GM12874 (cell line): ENCODE measurements around the gene NRP2.

Source experiments
- TF ChIP-seq, protein P1 (sequence below): IDR thresholded peaks from 2 replicates; pipeline ENCODE4 v1.5.1; 2011; ENCODE audit warnings: low read depth, mild to moderate bottlenecking, control low read depth, low read length, moderate library complexity; ENCODE audit not compliant: insufficient read depth

NRP2 gene

DNA sequence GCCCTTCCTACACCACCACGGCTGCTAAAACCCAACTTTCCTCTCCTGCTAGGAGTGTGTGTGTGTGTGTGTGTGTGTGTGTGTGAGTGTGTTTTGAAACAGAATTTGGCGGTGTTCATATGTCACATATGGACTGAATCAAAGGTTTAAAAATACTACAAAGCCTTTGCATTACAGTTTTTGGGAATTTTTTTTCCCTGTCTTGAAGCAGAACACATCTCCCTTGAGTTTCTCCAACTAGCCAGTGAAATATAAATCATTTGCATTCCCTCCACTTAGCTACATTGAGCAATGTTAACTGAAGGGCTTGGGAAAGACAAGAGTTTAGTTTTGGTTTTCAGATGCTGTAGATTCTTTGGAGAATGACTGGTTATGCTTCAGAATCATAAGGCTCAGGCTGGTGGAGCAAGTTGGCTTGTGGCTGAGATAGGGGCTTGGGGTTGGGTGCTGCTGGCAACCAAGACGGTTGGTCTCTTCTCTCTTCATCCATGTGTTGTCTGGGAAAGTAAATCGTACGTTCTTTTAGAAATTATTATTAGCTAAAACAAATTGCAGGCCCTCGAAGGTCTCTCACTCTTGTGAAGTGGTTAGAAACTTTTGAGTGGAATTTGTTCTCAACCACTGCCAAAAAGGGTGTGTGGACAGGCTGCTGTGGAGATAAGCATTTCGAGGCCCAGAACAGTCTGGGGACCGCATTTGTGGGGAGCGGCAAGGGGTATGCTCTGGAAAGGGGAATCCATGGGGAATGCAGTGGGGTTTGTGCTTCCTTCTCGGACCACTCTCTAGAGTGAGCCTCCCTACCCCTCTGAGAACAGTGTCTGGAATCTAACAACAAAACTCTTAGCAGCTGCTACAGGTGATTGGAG, 1.4 kb downstream of the NRP2 start:
- TF ChIP-seq, protein P1, sequence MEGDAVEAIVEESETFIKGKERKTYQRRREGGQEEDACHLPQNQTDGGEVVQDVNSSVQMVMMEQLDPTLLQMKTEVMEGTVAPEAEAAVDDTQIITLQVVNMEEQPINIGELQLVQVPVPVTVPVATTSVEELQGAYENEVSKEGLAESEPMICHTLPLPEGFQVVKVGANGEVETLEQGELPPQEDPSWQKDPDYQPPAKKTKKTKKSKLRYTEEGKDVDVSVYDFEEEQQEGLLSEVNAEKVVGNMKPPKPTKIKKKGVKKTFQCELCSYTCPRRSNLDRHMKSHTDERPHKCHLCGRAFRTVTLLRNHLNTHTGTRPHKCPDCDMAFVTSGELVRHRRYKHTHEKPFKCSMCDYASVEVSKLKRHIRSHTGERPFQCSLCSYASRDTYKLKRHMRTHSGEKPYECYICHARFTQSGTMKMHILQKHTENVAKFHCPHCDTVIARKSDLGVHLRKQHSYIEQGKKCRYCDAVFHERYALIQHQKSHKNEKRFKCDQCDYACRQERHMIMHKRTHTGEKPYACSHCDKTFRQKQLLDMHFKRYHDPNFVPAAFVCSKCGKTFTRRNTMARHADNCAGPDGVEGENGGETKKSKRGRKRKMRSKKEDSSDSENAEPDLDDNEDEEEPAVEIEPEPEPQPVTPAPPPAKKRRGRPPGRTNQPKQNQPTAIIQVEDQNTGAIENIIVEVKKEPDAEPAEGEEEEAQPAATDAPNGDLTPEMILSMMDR, result no peak

DNA sequence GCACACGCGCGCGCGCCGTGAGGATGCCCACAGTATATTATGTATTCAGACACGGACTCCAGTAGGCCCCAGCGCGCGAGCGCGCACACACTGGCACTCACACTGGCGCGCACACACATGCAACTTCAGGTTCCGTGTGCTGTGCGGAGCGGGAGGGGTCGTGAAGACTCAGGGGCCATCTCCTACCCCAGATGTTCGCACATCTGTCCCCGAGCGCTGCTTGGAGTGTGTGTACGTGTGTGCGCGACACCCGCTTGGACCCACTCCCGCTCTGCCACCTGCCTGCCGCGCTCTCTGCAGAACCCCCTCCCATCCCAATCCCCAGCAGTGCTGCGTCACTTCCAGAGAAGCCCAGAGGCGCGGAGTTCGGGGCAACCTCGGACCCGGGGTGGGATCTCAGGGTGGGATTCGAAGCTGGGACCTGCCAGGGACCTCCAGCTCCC, 2.6 kb downstream of the NRP2 start:
- TF ChIP-seq, protein P1, result no peak

DNA sequence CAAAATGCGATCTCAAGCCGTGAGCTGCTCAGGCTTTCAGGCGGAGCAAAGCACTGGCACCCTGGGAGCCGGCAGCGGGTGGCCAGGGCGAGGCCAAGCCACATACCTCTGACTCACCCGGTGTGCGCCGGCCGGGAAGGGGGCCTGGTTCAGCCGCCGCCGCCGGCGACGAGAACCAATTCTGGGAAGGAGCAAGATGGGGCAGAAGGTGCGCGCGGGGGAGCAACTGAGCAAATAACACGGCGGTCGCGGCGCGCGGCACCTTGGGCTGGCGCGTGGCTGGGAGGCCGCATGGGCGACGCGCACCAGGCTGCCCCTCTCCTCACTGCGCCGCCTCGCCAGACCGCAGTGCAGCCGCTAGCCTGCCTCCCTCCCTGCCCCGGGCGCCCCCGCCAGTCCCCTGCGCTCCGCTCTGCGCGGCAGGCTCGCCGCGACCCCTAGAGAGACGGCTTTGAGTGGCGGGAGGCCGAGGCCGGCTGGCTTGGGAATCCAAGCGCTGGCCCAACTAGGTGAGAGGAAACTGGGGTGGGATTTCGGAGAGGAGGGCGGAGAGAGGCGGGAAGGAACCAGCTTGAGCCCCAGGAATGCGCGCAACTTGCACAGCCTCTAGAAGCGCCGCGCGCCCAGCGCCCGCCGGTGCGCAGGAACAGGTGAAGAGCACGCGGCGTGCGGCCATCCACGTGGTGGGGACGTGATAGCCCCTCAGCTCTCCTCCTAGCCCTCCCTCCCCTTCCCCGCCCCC, 3.2 kb downstream of the NRP2 start:
- TF ChIP-seq, protein P1, result no peak

DNA sequence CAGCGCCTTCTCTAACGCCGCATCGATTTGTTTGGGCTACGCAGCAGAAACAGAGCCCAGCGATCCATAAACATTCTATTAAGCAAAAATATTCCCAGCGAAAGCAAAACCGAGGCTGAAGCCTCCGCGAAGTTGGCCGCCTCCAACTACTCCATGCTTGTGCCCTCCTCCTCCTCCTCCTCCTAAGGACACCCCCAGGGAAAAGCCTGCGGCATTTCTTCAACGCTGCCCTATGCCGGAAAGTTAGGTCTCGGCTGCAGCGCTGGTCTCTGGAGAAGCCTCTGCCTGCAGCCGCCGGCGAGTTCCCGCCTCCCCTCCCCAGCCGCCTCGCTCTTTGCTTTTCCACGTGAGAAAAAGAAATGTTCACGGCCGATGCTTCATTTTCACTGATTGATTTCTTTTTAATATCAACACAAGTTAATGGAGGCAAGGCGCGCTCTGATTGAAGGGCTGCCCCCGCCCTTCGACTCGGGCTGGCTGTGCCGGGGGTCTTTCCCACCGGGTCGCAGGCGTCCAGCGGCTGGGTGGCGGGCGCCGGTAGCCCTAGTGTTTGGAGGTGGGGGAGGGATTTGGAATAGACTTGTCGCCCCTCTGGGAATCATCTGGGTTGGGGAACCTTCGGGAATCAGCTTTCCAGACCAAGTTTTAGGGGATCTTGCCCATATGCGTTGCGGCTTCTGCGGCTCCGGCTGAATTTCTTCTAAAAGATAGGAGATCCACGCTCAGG, 3.9 kb downstream of the NRP2 start:
- TF ChIP-seq, protein P1, result no peak

DNA sequence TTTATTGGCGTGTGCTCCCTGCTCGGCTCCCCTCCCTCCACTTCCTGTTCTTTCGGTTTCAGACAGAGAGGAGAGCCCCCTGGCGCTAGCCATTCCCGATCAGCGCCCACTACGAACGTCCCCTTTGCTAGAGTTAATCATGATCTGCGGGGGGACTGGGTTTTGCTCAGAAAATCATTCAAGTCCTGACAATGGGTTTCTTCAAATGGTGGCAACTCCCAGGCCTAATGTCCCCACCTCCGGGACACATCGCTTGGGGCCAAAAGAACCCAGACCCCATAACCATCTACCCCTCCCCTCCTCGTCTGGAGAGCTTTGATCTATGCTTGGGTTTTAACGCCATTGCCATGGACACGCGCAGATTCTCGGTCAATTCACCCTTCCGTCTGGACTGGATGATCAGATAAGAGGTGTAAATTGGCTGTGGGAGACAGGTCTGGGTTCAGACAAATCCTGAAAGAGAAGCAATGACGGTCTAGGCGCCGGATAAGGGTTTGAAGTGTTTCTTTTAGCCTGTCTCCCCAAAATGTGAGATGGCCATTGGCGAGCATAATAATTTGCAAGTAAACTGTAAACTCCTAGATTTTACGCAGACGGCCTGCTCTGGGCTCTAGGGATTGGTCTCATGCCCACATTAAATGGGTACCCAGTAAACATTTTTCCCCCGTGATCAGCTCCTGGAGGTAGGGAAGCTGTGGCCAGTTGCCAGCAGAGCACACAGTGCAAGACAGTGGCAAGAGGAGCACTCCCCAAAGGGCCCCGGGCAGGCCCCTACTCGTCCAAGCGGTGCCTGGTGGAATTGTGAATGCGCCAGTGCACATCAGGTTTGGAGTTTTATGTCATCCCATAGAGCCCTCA, 4.7 kb downstream of the NRP2 start:
- TF ChIP-seq, protein P1, result no peak

DNA sequence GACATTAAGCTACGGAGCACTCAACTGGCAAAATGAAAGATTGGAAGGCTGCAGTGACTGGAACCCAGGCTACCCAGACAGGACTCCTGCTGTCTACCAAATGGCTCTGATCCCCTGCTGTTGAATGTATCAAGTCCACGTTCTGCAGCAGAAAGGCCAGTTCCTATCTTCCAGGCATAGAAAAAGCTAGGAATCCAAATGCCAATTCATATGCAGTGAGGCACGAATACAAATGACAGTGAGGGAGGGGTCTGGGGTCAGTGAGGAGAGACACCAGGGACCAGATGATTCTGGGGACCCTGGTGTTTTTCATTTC, 5.3 kb downstream of the NRP2 start:
- TF ChIP-seq, protein P1, result no peak
